ENCODE data around the gene MYH15. TPM values are rescaled to one million over a fixed set of nuclear protein-coding genes. Genes with fewer than 3 reads are reported as not detected.

Gene MYH15
- total and polyA plus RNA-seq, 2 of the 4 experiments (the other 2 are of a cell fraction): 0.10 to 0.36 TPM

DNA sequence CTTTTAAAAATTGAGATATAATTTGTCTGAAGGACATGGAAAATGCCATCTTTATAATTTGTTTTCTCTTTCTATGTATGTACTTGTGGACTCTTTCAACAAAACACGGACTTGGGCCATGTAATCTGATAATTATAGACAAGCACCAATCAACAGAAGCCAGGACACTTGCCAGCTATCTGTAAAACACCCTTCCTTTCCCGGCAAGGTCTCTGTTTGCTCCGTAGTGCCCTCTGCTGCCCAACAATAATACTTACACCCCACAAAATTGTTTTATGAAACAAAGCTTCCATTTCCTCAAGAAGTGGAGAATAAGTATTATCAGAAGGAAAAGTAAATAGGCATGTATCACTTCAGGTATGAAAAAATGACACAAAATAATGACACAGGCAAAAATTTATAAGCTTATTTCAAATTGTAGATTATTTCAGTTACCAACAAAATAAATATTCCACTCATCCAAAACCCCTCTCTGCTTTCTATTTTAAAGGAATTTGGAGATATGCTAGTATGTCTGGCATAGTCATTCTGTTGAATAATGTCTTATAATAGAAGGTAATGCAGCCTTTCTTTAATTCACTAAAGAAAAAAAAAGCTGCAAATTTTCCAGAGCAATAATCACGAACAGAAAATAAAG, 32.8 kb downstream of the MYH15 start:
- TF ChIP-seq, protein P1, sequence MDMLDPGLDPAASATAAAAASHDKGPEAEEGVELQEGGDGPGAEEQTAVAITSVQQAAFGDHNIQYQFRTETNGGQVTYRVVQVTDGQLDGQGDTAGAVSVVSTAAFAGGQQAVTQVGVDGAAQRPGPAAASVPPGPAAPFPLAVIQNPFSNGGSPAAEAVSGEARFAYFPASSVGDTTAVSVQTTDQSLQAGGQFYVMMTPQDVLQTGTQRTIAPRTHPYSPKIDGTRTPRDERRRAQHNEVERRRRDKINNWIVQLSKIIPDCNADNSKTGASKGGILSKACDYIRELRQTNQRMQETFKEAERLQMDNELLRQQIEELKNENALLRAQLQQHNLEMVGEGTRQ (IDR thresholded peaks at IDR 0.05; ENCODE audit: low read depth, low read length): no peak
- TF ChIP-seq RAD21 (IDR thresholded peaks at IDR 0.05; ENCODE audit: low read length) (peak; percentile 83), RFX5 (IDR thresholded peaks at IDR 0.05; ENCODE audit: low read depth, low read length) (no peak), MAFK (IDR thresholded peaks at IDR 0.05; ENCODE audit: low read depth, low read length) (no peak), CHD1 (IDR thresholded peaks at IDR 0.05; ENCODE audit: low read depth, low read length) (no peak), SMC3 (IDR thresholded peaks at IDR 0.05; ENCODE audit: low read depth, low read length) (peak; percentile 78), NFE2L2 (IDR thresholded peaks at IDR 0.05; ENCODE audit: low read depth, low read length) (no peak), FOS (IDR thresholded peaks at IDR 0.05; ENCODE audit: low read depth, low read length) (no peak), POLR2A (IDR thresholded peaks at IDR 0.05; ENCODE audit: low read depth, low read length) (no peak), RCOR1 (IDR thresholded peaks at IDR 0.05; ENCODE audit: insufficient replicate concordance, low read length) (no peak), MXI1 (IDR thresholded peaks at IDR 0.05; ENCODE audit: borderline replicate concordance, low read depth, low read length) (no peak), BHLHE40 (IDR thresholded peaks at IDR 0.05; ENCODE audit: low read depth, low read length) (no peak), MAZ (IDR thresholded peaks at IDR 0.05; ENCODE audit: borderline replicate concordance, low read depth, low read length) (no peak), CEBPB (IDR thresholded peaks at IDR 0.05; ENCODE audit: low read depth, low read length) (no peak)
- TF ChIP-seq, protein P2, sequence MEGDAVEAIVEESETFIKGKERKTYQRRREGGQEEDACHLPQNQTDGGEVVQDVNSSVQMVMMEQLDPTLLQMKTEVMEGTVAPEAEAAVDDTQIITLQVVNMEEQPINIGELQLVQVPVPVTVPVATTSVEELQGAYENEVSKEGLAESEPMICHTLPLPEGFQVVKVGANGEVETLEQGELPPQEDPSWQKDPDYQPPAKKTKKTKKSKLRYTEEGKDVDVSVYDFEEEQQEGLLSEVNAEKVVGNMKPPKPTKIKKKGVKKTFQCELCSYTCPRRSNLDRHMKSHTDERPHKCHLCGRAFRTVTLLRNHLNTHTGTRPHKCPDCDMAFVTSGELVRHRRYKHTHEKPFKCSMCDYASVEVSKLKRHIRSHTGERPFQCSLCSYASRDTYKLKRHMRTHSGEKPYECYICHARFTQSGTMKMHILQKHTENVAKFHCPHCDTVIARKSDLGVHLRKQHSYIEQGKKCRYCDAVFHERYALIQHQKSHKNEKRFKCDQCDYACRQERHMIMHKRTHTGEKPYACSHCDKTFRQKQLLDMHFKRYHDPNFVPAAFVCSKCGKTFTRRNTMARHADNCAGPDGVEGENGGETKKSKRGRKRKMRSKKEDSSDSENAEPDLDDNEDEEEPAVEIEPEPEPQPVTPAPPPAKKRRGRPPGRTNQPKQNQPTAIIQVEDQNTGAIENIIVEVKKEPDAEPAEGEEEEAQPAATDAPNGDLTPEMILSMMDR (conservative IDR thresholded peaks at IDR 0.05; ENCODE audit: low read depth, low read length): peak; percentile 73
- TF ChIP-seq, protein P3, sequence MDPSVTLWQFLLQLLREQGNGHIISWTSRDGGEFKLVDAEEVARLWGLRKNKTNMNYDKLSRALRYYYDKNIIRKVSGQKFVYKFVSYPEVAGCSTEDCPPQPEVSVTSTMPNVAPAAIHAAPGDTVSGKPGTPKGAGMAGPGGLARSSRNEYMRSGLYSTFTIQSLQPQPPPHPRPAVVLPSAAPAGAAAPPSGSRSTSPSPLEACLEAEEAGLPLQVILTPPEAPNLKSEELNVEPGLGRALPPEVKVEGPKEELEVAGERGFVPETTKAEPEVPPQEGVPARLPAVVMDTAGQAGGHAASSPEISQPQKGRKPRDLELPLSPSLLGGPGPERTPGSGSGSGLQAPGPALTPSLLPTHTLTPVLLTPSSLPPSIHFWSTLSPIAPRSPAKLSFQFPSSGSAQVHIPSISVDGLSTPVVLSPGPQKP (IDR thresholded peaks at IDR 0.05; ENCODE audit: borderline replicate concordance, low read depth, low read length): no peak
- Histone ChIP-seq H3K56ac (ENCODE audit: extremely low read depth, insufficient read depth, low read length) (no peak overlapping the region), H3K36me3 (ENCODE audit: control insufficient read depth, insufficient read depth, low read length) (no peaks in the 10 kb centered on the region), H4K8ac (ENCODE audit: low read depth in 2 of 2, low read length in 2 of 2) (no peak overlapping the region), H2BK5ac (ENCODE audit: low read depth, low read length, poor library complexity, severe bottlenecking) (no peak overlapping the region), H3K79me1 (ENCODE audit: low read depth in 1 of 2, low read length in 2 of 2) (no peaks in the 10 kb centered on the region), H4K91ac (ENCODE audit: insufficient read depth, low read depth, low read length) (no peak overlapping the region), H4K20me1 (ENCODE audit: insufficient read depth, low read length) (no peaks in the 10 kb centered on the region), H4K5ac (ENCODE audit: low read depth, low read length) (no peak overlapping the region), H3K14ac (replicated peaks; ENCODE audit: low read depth, low read length) (no peak overlapping the region), H3K4me2 (ENCODE audit: low read depth, low read length) (no peak overlapping the region), H3K9me1 (ENCODE audit: insufficient read depth, low read length) (peaks cover 3% of the 10 kb centered on the region; the same call in 1 of the 2 replicates), H3K27ac (ENCODE audit: insufficient read depth, low read length) (no peak overlapping the region), H3K9me3 (ENCODE audit: control insufficient read depth, insufficient read depth, low read length) (no peaks in the 10 kb centered on the region), H2BK20ac (ENCODE audit: low read depth, low read length) (no peak overlapping the region), H3K9ac (ENCODE audit: low read depth, low read length) (no peak overlapping the region), H2BK120ac (ENCODE audit: low read depth, low read length) (no peak overlapping the region), H2AK9ac (replicated peaks; ENCODE audit: low read depth, low read length, poor library complexity) (no peak overlapping the region), H3K23ac (ENCODE audit: low read depth, low read length) (no peak overlapping the region), H2AFZ (replicated peaks; ENCODE audit: low read length, poor library complexity) (no peak overlapping the region), H3K4me1 (ENCODE audit: control insufficient read depth, insufficient read depth, low read length) (0 out of 2 replicates have a peak, but pooled peaks cover 2% of the 10 kb centered on the region), H3K18ac (ENCODE audit: low read depth, low read length) (no peak overlapping the region), H2AK5ac (ENCODE audit: low read depth, low read length) (no peak overlapping the region), H3K4ac (ENCODE audit: low read depth, low read length) (no peak overlapping the region), H3K27me3 (ENCODE audit: control insufficient read depth, insufficient read depth, low read length) (no peaks in the 10 kb centered on the region), H2BK15ac (ENCODE audit: low read depth, low read length) (no peak overlapping the region), H3K4me3 (ENCODE audit: insufficient read depth, low read depth, low read length) (no peak overlapping the region)
- no CpG with 5 or more reads among the region's 4 CpGs for WGBS, 2 experiments (ENCODE audit: extremely low coverage in 2 of 2, insufficient read length in 1 of 2)
- peak; percentile 72 for DNase-seq
- POLR2A ChIA-PET (ENCODE audit: unreplicated experiment): no interaction called here
- CTCF ChIA-PET: interaction anchor here (0.6 to 2.2 kb wide), 24 partner anchors 9 to 1242 kb away, joined by 3 to 12 read pairs (median 3); no protein-coding TSS in a partner anchor
- in situ Hi-C loops (cut with MboI; ENCODE audit: low sequenced_read_pairs) (no loop called here), intact Hi-C loops (cut with micrococcal nuclease) (loop anchor here (1.0 to 5.0 kb wide), 6 partner anchors 255 to 1241 kb away; partner anchors contain the start of gene IFT57), dilution Hi-C loops (cut with HindIII; ENCODE audit: low sequenced_read_pairs, unreplicated experiment) (no loop called here)
- BruUV-seq (replicated peaks): no TSS peak
- ATAC-seq (ENCODE audit: low read depth): peak; percentile 76

All from IMR-90 (cell line).